Mucosa of descending colon (tissue), 3 donors: ENCODE results near the gene NR0B2. TPM values are rescaled to one million over a fixed set of nuclear protein-coding genes. Genes with fewer than 3 reads are reported as not detected.

Source experiments
- ATAC-seq: fragments of 200-7000 bp; cut with Tn5 transposase; one replicate; pipeline ENCODE4 v1.9.1; 2020; ENCODE audit warnings: mild to moderate bottlenecking, moderate library complexity
- DNase-seq, 3 donors: peaks; one replicate each; pipeline ENCODE4 v3.0.0-alpha.2; 2020
- H3K36me3 ChIP-seq: fragments of 200-600 bp; one replicate; pipeline ENCODE4 v1.8.0; 2021; ENCODE audit warnings: low read depth, mild to moderate bottlenecking
- H3K4me1 ChIP-seq: fragments of 200-600 bp; one replicate; pipeline ENCODE4 v1.8.0; 2021; ENCODE audit warnings: low read depth, mild to moderate bottlenecking
- H3K4me3 ChIP-seq: fragments of 200-600 bp; one replicate; pipeline ENCODE4 v1.8.0; 2021; ENCODE audit warnings: mild to moderate bottlenecking
- H3K9me3 ChIP-seq: fragments of 200-600 bp; one replicate; pipeline ENCODE4 v1.8.0; 2021; ENCODE audit warnings: mild to moderate bottlenecking
- intact Hi-C, 2 donors: fragments of 100-400 bp; cut with DNase I in 1 of 2; cut with micrococcal nuclease in 1 of 2; formaldehyde crosslinking; loops; one replicate each; pipeline versions ENCODE4 v1.11.0 to v1.11.1; 2022; cut with DNase I, micrococcal nuclease
- long read RNA-seq, 2 donors: library from polyadenylated mRNA; unstranded; transcript quantifications; one replicate each; pipeline ENCODE4 v2.0.0, GENCODE V29; 2019 to 2021
- total RNA-seq, 3 donors: library from RNA; stranded (reverse); fragmentation: NEBNext Ultra II Directional in 2 of 3; extraction: Animal tissue kit (Norgen Biotek cat#: 25700) in 2 of 3; gene quantifications; one replicate each; pipeline versions ENCODE4 v1.2.1 to v1.2.4, GENCODE V29; 2021 to 2023
- TF ChIP-seq, protein P1 (sequence below): fragments of 200-600 bp; IDR thresholded peaks from one replicate; pipeline ENCODE4 v1.8.0; 2022; ENCODE audit warnings: antibody characterized with exemption, mild to moderate bottlenecking
- donor health status: DM: no; HTN: no; CAD: no; lungs with moderate emphysema.
- donor health status: DM: no; HTN: no; CAD: no.
- donor health status: DM: no; HTN: yes; CAD: no.

NR0B2 gene
- total RNA-seq: under 1 TPM in 2 of 3 donors, not detected in 1; 0.43 to 0.52 TPM
- long read RNA-seq, donor 1: 0 reads
- long read RNA-seq, donor 2, partial matches to known transcripts: 1 of 3 reads
- long read RNA-seq, donor 2, other reads (novel, unspliced or antisense): 0 of 3 reads

DNA sequence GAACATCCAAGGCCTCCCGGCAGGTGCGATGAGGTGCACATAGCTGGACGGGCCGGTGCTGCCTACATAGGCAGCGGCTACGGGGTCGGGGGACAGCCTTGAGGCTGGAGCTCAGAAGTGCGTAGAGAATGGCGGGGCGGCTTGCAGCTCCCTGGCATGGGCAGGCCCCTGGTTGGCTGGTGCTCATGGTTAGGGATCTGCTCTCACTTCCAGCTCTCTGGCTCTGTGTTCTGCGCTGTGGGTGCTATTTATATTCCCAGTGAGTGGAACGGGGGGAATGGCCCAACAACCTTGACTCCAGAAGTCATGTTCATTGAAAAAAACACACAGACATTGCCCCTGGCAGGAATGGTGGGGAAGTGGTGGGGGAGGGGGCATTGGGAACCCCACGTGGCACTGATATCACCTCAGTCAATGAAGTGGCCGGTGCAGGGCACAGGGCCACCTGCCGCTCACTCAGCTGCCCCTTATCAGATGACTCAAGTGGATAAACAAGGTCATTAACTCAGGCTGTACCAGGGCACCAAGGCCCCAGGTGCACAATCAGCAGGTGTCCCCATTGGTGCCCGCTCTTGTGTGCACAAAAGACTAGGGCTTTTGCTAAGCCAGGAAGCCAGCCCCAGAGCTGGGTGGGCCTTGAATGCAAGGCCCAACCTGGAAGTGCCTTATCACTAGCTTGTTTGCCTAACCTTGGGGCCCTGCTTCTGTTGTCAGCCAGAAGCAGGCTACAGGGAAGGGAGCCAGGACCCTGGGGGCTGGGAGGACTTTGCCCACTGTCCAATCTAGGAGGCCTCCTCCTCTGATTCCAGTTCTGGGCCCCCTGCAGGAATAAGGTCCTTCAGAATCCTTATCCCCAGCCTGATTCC, at the start of gene NR0B2:
TSS of gene NR0B2 (minus strand) at position 222 of the 866 bp plus-strand sequence. CDS start at position 187, 35 bp downstream.
- peak; percentile 81 to 91 (median 83) for DNase-seq
- peak; percentile 91 for ATAC-seq
- TF ChIP-seq, protein P1, sequence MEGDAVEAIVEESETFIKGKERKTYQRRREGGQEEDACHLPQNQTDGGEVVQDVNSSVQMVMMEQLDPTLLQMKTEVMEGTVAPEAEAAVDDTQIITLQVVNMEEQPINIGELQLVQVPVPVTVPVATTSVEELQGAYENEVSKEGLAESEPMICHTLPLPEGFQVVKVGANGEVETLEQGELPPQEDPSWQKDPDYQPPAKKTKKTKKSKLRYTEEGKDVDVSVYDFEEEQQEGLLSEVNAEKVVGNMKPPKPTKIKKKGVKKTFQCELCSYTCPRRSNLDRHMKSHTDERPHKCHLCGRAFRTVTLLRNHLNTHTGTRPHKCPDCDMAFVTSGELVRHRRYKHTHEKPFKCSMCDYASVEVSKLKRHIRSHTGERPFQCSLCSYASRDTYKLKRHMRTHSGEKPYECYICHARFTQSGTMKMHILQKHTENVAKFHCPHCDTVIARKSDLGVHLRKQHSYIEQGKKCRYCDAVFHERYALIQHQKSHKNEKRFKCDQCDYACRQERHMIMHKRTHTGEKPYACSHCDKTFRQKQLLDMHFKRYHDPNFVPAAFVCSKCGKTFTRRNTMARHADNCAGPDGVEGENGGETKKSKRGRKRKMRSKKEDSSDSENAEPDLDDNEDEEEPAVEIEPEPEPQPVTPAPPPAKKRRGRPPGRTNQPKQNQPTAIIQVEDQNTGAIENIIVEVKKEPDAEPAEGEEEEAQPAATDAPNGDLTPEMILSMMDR: no peak
- no peaks in the 10 kb centered on the region for H3K9me3 ChIP-seq
- peaks cover 28% of the 10 kb centered on the region for H3K4me1 ChIP-seq
- intact Hi-C loops: no loop called here
- no peak within 1 kb of the TSS for H3K4me3 ChIP-seq
- no peaks in the 10 kb centered on the region for H3K36me3 ChIP-seq

DNA sequence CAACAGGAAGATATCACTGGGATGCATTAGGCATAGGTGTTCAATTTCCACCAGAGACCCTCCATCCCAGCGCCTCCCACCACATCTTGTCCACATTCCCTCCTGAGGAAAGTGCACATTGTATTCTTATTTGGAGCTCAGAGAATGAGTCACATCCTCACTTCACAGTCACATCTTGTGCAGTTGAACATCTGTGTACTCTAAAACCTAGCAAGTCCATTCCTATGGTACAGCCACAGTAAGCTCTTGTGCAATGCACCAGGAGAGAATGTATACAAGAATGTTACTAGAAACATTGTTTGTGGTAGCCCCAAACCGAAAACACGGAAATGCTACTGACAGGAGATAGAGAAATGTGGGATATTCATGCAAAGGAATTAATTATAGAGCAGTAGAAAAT, 48.1 kb upstream of the NR0B2 start:
- H3K36me3 ChIP-seq: no peaks in the 10 kb centered on the region
- no peak for ATAC-seq
- DNase-seq: peak in 1 of 3 donors; percentile 1
- H3K9me3 ChIP-seq: no peaks in the 10 kb centered on the region
- H3K4me3 ChIP-seq: no peak overlapping the region
- peaks cover 12% of the 10 kb centered on the region for H3K4me1 ChIP-seq
- TF ChIP-seq, protein P1: no peak
- intact Hi-C loops: no loop called here

DNA sequence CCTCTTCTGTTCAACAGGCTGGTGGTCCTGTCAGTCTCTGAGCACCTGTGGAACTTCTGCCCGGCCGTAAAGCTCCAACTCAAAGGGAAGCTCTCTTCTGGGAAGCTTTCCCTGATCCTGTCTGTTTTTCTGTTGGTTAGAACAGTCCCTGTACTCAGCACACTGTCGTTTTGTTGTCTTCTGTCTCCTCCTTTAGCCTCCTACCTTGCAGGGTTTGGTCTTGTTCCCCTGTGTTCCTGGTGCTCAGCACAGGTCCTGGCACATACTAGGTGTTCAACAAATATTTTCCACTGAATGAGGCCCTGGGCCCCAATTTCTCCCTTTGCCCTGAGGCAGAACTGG, 46.8 kb upstream of the NR0B2 start:
- Histone ChIP-seq H3K36me3 (no peaks in the 10 kb centered on the region), H3K4me3 (peak overlapping the region; percentile 75), H3K4me1 (peaks cover 12% of the 10 kb centered on the region), H3K9me3 (no peaks in the 10 kb centered on the region)
- intact Hi-C loops: no loop called here
- no peak for DNase-seq
- TF ChIP-seq, protein P1: no peak
- peak; percentile 26 for ATAC-seq

GRCh38 chr1:26959722-26960624, 46.2 kb upstream of the NR0B2 start, which contains the start of gene KDF1:
Gene KDF1 (minus strand): TSS chr1:26960468. CDS start chr1:26952380, 8,088 bp downstream.
- Histone ChIP-seq H3K4me3 (peak within 1 kb of the TSS; percentile 75), H3K4me1 (peaks cover 12% of the 10 kb centered on the region), H3K9me3 (no peaks in the 10 kb centered on the region), H3K36me3 (no peaks in the 10 kb centered on the region)
- TF ChIP-seq, protein P1: no peak
- peak; percentile 90 to 94 (median 92) for DNase-seq
- intact Hi-C loops: no loop called here
- peak; percentile 99 for ATAC-seq

- ATAC-seq: no peak
- TF ChIP-seq, protein P1: no peak
Measured at GRCh38 chr1:26959270-26959669, 45.5 kb upstream of the NR0B2 start.

More at GRCh38 chr1:26959270-26959669, 45.5 kb upstream of the NR0B2 start:
- H3K9me3 ChIP-seq: no peaks in the 10 kb centered on the region
- intact Hi-C loops: no loop called here
- H3K4me1 ChIP-seq: peaks cover 12% of the 10 kb centered on the region
- no peaks in the 10 kb centered on the region for H3K36me3 ChIP-seq
- peak in 1 of 3 donors; percentile 43 for DNase-seq
- peak overlapping the region; percentile 75 for H3K4me3 ChIP-seq
